ENCODE results near the gene USF2.
A peak's percentile ranks its signal among the peaks of the same experiment; 100 is the strongest.

The USF2 gene

GRCh38 chr19:35303357-35303915 is 34.7 kb downstream of the USF2 start:
- DNase-seq: no peak

GRCh38 chr19:35304036-35304435 is 35.3 kb downstream of the USF2 start:
- DNase-seq: no peak

GRCh38 chr19:35305181-35305580 is 36.4 kb downstream of the USF2 start:
- no peak for DNase-seq

GRCh38 chr19:35306473-35307246 is 37.9 kb downstream of the USF2 start:
- DNase-seq: no peak

GRCh38 chr19:35307931-35308330 is 39.2 kb downstream of the USF2 start:
- DNase-seq: no peak

GRCh38 chr19:35308910-35309309 is 40.1 kb downstream of the USF2 start:
- DNase-seq: no peak

- DNase-seq: no peak
Observed at GRCh38 chr19:35309481-35310279, 40.9 kb downstream of the USF2 start.

- no peak for DNase-seq
Observed at GRCh38 chr19:35310331-35310730, 41.6 kb downstream of the USF2 start.

- DNase-seq: no peak
Observed at GRCh38 chr19:35310811-35311465, 42.2 kb downstream of the USF2 start.

GRCh38 chr19:35311901-35312665 is 43.3 kb downstream of the USF2 start:
- no peak for DNase-seq

GRCh38 chr19:35313587-35313986 is 44.8 kb downstream of the USF2 start:
- DNase-seq: no peak

GRCh38 chr19:35314031-35314430 is 45.3 kb downstream of the USF2 start:
- no peak for DNase-seq

GRCh38 chr19:35314858-35315470 is 46.2 kb downstream of the USF2 start:
- no peak for DNase-seq

- DNase-seq: no peak
Observed at GRCh38 chr19:35315883-35316282, 47.1 kb downstream of the USF2 start.

GRCh38 chr19:35316560-35316959 is 47.8 kb downstream of the USF2 start:
- DNase-seq: no peak

GRCh38 chr19:35317464-35318043 is 48.8 kb downstream of the USF2 start:
- no peak for DNase-seq

GRCh38 chr19:35318679-35319448 is 50.1 kb downstream of the USF2 start:
- DNase-seq: peak; percentile 78

GRCh38 chr19:35320065-35320713 is 51.4 kb downstream of the USF2 start:
- DNase-seq: no peak

- DNase-seq: no peak
Observed at GRCh38 chr19:35321291-35321690, 52.5 kb downstream of the USF2 start.

GRCh38 chr19:35322014-35322413 is 53.3 kb downstream of the USF2 start:
- no peak for DNase-seq

Data from GOT3 (cell line).